Natural killer cell (primary cell): ENCODE data around the gene CEP135. TPM values are rescaled to one million over a fixed set of nuclear protein-coding genes. Genes with fewer than 3 reads are reported as not detected.

Source experiments
- ATAC-seq, 3 donors: fragments of 150-1000 bp in 2 of 3; fragments of 200-7000 bp in 1 of 3; cut with Tn5 transposase; 1 replicate in 1 of 3; 2 replicates in 2 of 3; pipeline ENCODE4 v1.10.0; 2021; ENCODE audit warnings: mild to moderate bottlenecking in 2 of 3, moderate library complexity in 2 of 3
- DNase-seq, 2 donors: peaks; one replicate each; pipeline versions ENCODE4 v3.0.0 to v3.0.0-alpha.2; 2013 to 2021; ENCODE audit warnings: mixed read lengths in 1 of 2
- H3K27ac ChIP-seq: one replicate; pipeline ENCODE4 v1.5.1; 2013; ENCODE audit warnings: mild to moderate bottlenecking, low read length
- H3K27me3 ChIP-seq: one replicate; pipeline ENCODE4 v1.6.1; 2013; ENCODE audit warnings: low read length; ENCODE audit not compliant: control insufficient read depth, insufficient read depth
- H3K36me3 ChIP-seq: one replicate; pipeline ENCODE4 v1.6.1; 2013; ENCODE audit warnings: low read length; ENCODE audit not compliant: control insufficient read depth, insufficient read depth
- H3K4me1 ChIP-seq: one replicate; pipeline ENCODE4 v1.6.1; 2013; ENCODE audit warnings: low read length; ENCODE audit not compliant: control insufficient read depth, insufficient read depth
- H3K4me3 ChIP-seq: one replicate; pipeline ENCODE4 v1.5.1; 2013; ENCODE audit warnings: low read length
- H3K9me3 ChIP-seq: one replicate; pipeline ENCODE4 v1.6.1; 2013; ENCODE audit warnings: low read length; ENCODE audit not compliant: control insufficient read depth, insufficient read depth
- H3K27ac Mint-ChIP-seq, 2 donors: one replicate each; pipeline ENCODE4 v1.8.0; 2022; ENCODE audit warnings: mild to moderate bottlenecking in 2 of 2, mixed read lengths in 2 of 2, moderate library complexity in 1 of 2
- H3K27me3 Mint-ChIP-seq, 2 donors: one replicate each; pipeline ENCODE4 v1.8.0; 2022; ENCODE audit warnings: low read depth in 2 of 2, mixed read lengths in 2 of 2
- H3K36me3 Mint-ChIP-seq: one replicate; pipeline ENCODE4 v1.8.0; 2022; ENCODE audit warnings: mixed read lengths
- H3K4me1 Mint-ChIP-seq, 2 donors: one replicate each; pipeline ENCODE4 v1.8.0; 2022; ENCODE audit warnings: mixed read lengths in 2 of 2
- H3K4me3 Mint-ChIP-seq: one replicate; pipeline ENCODE4 v1.8.0; 2022; ENCODE audit warnings: mild to moderate bottlenecking, moderate library complexity, mixed read lengths
- H3K9me3 Mint-ChIP-seq, 2 donors: one replicate each; pipeline ENCODE4 v1.8.0; 2022; ENCODE audit warnings: mixed read lengths in 2 of 2
- CTCF ChIP-seq: fragments of 200-600 bp; IDR thresholded peaks from one replicate; pipeline ENCODE4 v1.8.0; 2022; ENCODE audit warnings: antibody characterized with exemption
- WGBS: methylation state at CpG from one replicate; pipeline ENCODE4 v1.1.7; 2013; ENCODE audit warnings: missing lambda C conversion rate; ENCODE audit not compliant: insufficient coverage; 5-methylcytosine and 5-hydroxymethylcytosine counted together
- intact Hi-C: fragments of 100-400 bp; cut with micrococcal nuclease; formaldehyde crosslinking; loops from one replicate; pipeline ENCODE4 v1.14.2; 2022
- total RNA-seq, 4 donors: library from RNA; stranded (reverse); fragments of 120-200 nt in 1 of 4; gene quantifications; one replicate each; pipeline versions ENCODE4 v1.2.3 to v1.2.4, GENCODE V29; 2013 to 2022

CEP135 gene
- total RNA-seq, 3 donors from 2014 or later (not counting 1 experiment from before 2014, with no cell fraction given): 18.7 to 24.4 (median 19.9) TPM

GRCh38 chr4:56051029-56051709 is 102.4 kb downstream of the CEP135 start:
- Histone ChIP-seq H3K36me3 (no peaks in the 10 kb centered on the region), H3K27ac (no peak overlapping the region), H3K9me3 (no peaks in the 10 kb centered on the region), H3K4me1 (peaks cover 14% of the 10 kb centered on the region), H3K4me3 (no peak overlapping the region), H3K27me3 (peaks cover 35% of the 10 kb centered on the region)
- ATAC-seq (no peak), DNase-seq (no peak)
- no peak overlapping the region for H3K27ac Mint-ChIP-seq
- no peaks in the 10 kb centered on the region for H3K9me3 Mint-ChIP-seq
- no peak overlapping the region for H3K4me3 Mint-ChIP-seq
- intact Hi-C loops: no loop called here
- 87% methylated on average over 5 of the region's 7 CpGs for WGBS
- peaks cover 9 to 10% of the 10 kb centered on the region in 2 donors for H3K4me1 Mint-ChIP-seq
- no peak for TF ChIP-seq CTCF
- H3K36me3 Mint-ChIP-seq: no peaks in the 10 kb centered on the region
- H3K27me3 Mint-ChIP-seq: peaks cover 21 to 48% of the 10 kb centered on the region in 2 donors

GRCh38 chr4:56051710-56052075 is 102.9 kb downstream of the CEP135 start:
- Mint-ChIP-seq H3K4me3 (no peak overlapping the region), H3K27me3 (peaks cover 21 to 45% of the 10 kb centered on the region in 2 donors), H3K27ac (no peak overlapping the region), H3K36me3 (no peaks in the 10 kb centered on the region), H3K9me3 (no peaks in the 10 kb centered on the region), H3K4me1 (peaks cover 9 to 10% of the 10 kb centered on the region in 2 donors)
- ATAC-seq (no peak), DNase-seq (no peak)
- H3K27ac ChIP-seq: no peak overlapping the region
- no peaks in the 10 kb centered on the region for H3K36me3 ChIP-seq
- no peaks in the 10 kb centered on the region for H3K9me3 ChIP-seq
- no peak overlapping the region for H3K4me3 ChIP-seq
- peaks cover 35% of the 10 kb centered on the region for H3K27me3 ChIP-seq
- intact Hi-C loops: no loop called here
- no peak for TF ChIP-seq CTCF
- peaks cover 14% of the 10 kb centered on the region for H3K4me1 ChIP-seq
- 88% methylated on average over 1 of the region's 1 CpG for WGBS

GRCh38 chr4:56052481-56052880 is 103.7 kb downstream of the CEP135 start:
- H3K9me3 Mint-ChIP-seq: no peaks in the 10 kb centered on the region
- H3K4me1 Mint-ChIP-seq: peaks cover 9 to 10% of the 10 kb centered on the region in 2 donors
- H3K4me3 ChIP-seq: no peak overlapping the region
- peaks cover 14% of the 10 kb centered on the region for H3K4me1 ChIP-seq
- H3K27ac Mint-ChIP-seq: no peak overlapping the region
- ATAC-seq (no peak), DNase-seq (no peak)
- intact Hi-C loops: no loop called here
- no peaks in the 10 kb centered on the region for H3K9me3 ChIP-seq
- no peak overlapping the region for H3K27ac ChIP-seq
- no peak overlapping the region for H3K4me3 Mint-ChIP-seq
- WGBS: no CpG with 5 or more reads among the region's 1 CpG
- no peak for TF ChIP-seq CTCF
- no peaks in the 10 kb centered on the region for H3K36me3 Mint-ChIP-seq
- peaks cover 35% of the 10 kb centered on the region for H3K27me3 ChIP-seq
- H3K27me3 Mint-ChIP-seq: peaks cover 19 to 37% of the 10 kb centered on the region in 2 donors
- H3K36me3 ChIP-seq: no peaks in the 10 kb centered on the region

GRCh38 chr4:56052966-56053365 is 104.2 kb downstream of the CEP135 start:
- Histone ChIP-seq H3K4me1 (peaks cover 14% of the 10 kb centered on the region), H3K27ac (no peak overlapping the region), H3K4me3 (no peak overlapping the region), H3K27me3 (peaks cover 35% of the 10 kb centered on the region), H3K9me3 (no peaks in the 10 kb centered on the region), H3K36me3 (no peaks in the 10 kb centered on the region)
- intact Hi-C loops: no loop called here
- no peak for DNase-seq
- TF ChIP-seq CTCF: no peak
- Mint-ChIP-seq H3K27me3 (peaks cover 19 to 35% of the 10 kb centered on the region in 2 donors), H3K36me3 (no peaks in the 10 kb centered on the region), H3K27ac (no peak overlapping the region), H3K4me3 (no peak overlapping the region), H3K4me1 (peaks cover 9 to 10% of the 10 kb centered on the region in 2 donors), H3K9me3 (no peaks in the 10 kb centered on the region)
- no peak for ATAC-seq
- 94% methylated on average over 3 of the region's 5 CpGs for WGBS
